IPS-11a (cell line): ENCODE results near the gene GBA3.

Experiments
- H3K4me3 ChIP-seq: one replicate; pipeline ENCODE4 v1.5.1; 2013; ENCODE audit warnings: low read depth, low read length, control low read depth

The GBA3 gene

DNA sequence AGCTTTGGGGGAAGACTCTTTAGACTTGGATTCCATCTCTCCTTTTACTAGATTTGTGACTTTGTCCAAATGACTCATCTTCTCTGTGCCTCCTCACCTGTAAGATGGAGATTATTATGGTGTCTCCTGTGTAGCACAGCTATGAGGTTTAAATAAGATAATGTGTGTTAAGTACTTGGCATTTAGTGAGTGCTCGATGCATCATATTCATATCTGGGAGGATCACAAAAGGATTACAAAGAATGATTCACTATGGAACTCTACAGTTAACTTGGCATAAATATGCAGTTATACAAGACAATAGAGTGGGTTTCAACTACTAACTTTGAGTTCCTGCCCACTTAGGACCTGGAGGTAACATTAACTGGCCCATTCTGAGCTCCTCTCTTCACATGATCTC, 2.3 kb downstream of the GBA3 start:
- H3K4me3 ChIP-seq: no peak overlapping the region

DNA sequence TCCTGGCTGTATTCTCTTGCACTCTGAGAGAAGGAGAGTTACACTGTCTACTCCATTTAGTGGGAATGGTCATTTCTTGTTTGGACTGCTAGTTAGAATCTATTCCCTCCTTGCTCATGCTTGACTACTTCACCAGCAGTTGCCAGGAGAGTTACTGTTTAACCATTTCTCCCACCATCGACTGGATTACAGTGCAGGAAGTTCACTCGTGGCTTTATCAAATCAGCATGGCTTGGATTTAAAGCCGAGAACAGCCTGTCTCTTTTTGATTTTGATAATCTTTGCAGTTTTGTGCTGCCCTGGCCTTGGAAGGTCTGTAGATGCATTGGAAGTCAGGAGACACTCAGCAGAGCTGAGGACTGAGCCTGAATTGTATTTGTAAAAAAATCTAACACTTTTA, 3.2 kb downstream of the GBA3 start:
- H3K4me3 ChIP-seq: no peak overlapping the region

DNA sequence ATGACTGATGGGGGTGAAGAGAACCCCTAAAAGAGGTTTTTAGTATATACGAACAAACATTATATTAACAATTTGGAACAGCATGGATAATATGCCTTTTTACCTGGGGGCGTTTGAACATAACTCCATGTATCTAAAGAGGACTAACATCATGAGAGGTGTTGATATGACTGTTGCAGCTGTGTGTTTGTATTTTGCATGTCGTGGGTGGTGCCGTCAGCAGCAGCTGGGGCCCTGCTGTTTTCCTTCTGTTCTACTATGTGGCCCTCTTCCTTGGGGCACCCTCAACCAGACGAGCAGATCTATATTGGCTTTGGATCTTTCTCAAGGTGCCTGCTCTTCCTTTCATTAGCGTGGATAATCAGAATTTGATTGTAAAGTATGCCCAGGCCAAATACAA, 11.2 kb downstream of the GBA3 start:
- no peak overlapping the region for H3K4me3 ChIP-seq

DNA sequence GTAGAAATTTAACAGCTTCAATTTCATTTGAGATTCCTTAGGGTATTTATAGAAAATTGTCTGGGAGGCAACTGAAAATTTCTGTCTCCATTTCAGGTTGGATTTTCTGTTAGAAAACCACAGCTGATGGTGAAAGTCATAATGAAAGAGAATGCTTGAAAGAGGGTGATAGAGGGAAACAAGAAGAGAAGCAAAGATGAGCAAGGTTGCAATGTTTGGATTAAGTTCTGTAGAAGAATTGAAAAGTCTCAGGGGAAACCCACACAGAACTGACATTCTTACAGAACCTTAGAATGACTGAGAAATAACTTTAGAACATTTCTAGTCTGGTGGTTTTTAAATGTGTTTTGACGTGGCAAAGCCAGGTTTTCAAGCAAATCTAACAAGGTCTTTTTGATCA, 14.7 kb downstream of the GBA3 start:
- no peak overlapping the region for H3K4me3 ChIP-seq

DNA sequence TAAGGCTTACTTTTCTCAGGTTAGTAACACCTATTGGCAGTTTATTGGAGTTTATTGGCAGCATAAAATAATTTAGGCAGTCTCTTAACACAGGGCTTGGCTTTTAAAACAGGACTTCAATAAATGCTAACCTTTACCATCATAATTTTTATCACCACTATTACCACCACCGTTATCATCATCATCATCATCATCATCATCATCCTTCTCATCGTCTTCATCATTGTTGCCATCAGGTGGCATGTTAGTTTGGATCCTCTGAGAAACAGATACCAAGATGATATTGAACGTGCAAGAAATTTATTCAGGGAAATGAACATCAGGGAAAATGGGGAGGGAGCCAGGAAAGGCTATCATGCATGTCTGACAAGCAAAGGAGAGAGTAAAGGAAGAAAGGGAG, 16.2 kb downstream of the GBA3 start:
- H3K4me3 ChIP-seq: no peak overlapping the region

DNA sequence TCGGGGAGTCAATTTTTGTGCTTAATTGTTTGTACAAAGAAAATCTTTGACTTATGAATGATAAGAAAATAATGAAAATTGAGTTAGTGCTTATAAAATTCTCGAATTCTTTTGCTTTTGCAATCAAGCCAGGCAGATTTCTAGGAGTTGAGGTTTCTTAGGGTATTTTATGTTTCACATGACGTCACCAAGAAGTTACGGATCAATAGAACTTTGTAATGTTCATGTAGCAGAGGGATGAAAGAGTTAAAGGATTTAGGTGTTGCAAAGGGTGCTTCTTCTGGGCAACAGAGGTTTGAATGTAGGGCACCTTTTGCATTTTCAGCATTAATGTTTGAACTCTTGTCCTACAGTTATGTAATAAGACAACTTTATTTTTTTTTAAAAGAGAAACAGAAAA, 19.4 kb downstream of the GBA3 start:
- H3K4me3 ChIP-seq: no peak overlapping the region

DNA sequence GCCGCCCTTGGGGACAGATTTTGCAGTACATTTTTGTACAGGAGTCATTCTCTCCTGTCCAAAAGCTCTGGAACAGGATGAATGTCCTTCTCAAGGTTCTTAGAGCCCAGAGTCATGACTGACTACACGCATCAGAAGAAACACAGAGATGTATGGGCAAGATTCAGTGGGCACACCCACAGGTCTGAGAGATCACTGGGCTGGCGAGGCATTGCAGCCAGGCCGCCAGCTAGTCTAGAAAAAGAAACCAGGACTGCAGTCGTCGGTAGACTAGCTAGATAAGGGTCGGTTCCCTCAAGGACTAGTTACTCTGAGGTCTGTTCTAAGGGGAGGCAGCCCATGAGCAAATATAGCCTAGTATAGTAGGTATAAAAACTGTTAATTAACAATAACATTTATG, 19.8 kb downstream of the GBA3 start:
- H3K4me3 ChIP-seq: no peak overlapping the region

DNA sequence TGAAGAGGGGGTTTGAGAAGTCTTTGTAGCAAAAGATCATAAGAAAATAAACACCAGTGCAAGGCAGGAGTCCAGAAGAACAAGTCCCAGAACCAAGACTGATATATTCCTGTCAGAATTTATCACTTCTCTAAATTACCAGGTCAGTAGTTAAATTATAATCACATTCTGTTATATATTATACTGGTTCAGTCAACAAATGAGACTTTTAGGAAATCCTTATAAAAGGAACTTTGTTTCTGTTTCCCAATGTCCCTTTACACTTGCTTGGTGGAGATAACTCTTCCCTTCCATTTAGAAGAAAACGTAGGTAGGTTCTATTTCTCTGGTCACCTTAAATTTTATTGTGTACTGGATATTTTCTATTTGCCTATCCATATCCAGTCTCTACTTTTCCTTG, 21.1 kb downstream of the GBA3 start:
- no peak overlapping the region for H3K4me3 ChIP-seq

DNA sequence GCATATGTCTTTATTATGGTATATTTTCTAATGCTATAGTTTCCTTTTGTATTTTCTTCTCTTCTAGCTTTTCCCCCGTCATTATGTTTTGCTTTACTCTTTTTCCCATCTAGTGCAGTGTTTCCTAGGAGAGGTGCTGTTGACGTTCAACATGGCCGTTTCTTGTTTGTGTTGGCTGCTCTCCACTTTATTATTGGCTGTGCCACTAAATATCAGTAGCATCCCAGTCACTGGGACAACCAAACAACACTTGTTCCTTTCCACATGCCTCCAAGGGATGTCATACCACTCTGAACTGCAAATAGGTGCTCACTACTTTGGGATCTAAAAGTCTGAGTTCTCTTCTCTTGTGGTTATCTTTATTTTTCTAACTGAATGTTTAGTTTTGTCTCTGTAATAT, 26.5 kb downstream of the GBA3 start:
- no peak overlapping the region for H3K4me3 ChIP-seq

DNA sequence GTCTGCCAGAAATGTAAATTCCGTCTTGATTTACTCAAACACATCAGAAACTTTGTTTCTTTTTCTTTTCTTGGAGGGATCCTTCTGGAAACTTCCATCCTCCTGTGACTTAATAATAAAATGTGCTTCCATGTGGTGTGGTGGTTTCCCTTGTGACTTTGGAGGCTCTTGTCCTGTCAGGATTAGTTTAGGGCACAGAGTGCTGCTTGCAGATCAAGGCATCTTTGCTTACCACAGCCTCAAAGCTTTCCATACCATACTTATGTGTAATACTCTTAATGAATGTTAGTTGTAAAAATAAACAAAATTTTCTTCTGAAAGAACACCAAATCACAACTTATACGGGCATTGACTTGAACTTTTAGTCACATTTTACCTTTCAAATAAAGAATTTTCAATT, 27.4 kb downstream of the GBA3 start:
- no peak overlapping the region for H3K4me3 ChIP-seq

DNA sequence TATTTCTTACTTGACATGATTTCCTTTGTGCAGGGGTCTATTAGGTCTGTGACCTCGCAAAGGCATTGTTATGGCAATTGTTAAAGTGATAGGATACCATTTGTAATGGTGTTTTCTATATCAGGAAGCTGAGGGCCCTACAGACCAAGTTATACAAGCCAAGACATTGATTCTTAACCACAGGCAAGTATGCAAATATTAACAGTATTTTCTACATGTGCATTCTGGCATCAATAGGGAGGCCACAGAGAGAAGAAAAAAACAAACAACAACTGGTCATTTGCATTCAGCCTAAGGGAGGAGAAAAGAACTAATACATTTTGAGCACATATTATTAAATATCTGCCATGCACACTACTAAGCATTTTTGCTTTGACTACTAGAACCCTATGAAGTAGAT, 28.5 kb downstream of the GBA3 start:
- no peak overlapping the region for H3K4me3 ChIP-seq

DNA sequence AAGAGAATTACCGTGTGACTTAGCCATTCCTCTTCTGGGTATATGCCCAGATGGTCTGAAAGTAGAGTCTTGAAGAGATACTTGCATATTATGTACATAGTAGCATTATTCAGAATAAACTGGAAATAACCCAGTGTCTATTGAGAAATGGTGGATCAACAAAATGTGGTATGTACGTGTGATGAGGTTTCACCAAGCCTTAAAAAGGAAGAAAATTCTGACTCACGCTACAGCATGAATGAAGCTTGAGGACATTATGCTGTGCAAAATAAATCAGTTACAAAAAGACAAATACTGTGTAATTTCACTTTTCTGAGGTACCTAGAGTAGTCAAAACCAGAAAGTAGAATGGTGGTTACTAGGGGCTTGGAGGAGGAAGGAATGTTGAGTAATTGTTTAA, 37.3 kb downstream of the GBA3 start:
- H3K4me3 ChIP-seq: no peak overlapping the region

DNA sequence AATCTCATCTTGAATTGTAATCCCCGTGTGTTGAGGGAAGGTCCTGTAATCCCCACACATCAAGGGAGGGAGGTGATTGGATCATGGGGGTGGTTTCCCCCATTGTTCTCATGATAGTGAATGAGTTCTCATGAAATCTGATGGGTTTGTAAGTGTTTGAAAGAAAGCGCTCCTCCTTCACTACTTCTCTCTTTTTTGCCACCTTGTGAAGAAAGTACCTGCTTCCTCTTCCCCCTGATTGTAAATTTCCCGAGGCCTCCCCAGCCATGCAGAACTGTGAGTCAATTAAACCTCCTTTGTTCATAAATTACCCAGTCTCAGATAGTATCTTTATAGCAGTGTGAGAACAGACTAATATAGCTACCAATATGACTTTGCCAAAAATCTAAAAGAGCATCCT, 41.1 kb downstream of the GBA3 start:
- no peak overlapping the region for H3K4me3 ChIP-seq

DNA sequence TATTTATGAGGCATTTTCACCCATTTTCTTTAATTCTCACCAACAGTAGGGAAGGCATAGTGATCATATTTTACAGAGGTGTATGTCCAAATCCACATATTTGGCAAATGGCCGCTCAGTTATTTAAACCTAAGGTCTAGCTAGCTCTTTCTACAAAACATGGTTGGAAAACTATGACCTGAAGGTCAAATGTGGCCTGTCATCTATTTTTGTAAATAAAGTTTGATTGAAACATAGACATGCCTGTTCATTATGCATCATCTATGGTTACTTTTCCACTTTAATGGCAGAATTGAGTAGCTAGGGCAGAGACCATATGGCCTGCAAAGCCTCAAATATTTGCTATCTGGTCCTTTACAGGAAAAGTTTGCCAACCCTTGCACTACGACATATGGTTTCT, 44.2 kb downstream of the GBA3 start:
- no peak overlapping the region for H3K4me3 ChIP-seq

DNA sequence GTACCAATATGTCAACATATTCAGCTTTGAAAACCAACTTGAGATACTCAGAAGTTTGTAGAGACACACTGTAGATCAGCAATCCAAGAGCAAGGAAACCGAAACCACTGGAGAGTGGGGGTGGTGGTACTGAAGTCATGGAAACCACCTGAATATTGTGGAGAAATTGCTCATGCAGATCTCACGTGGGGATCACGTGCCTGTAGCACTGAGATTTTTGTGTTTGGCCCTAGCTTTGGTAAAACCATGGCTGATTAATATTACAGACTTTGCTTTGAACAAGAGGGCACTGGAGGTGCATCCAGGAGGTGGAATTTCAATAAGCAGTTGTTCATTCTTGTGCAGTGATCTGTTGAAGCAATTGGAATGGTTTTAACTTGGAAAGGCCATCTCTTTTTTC, 47.2 kb downstream of the GBA3 start:
- no peak overlapping the region for H3K4me3 ChIP-seq

DNA sequence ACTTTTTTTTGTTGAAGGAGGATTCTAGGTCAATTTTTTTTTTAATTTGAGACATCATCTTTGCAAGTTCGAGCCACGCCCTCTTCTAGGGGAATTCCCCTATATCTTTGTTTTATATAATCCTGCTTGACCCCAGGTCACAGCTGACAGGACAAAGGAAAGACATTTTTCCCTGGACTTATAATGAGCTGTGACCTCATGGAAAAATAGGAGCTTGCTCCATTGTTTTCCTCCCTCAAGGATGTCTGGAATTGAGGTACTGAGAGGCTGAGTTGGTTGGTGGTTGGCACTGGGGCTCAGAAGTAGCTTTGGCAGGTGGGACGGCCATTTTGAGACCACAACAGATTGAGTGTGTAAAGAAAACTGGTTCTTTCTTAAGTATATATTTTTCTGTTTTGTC, 49.0 kb downstream of the GBA3 start:
- no peak overlapping the region for H3K4me3 ChIP-seq

DNA sequence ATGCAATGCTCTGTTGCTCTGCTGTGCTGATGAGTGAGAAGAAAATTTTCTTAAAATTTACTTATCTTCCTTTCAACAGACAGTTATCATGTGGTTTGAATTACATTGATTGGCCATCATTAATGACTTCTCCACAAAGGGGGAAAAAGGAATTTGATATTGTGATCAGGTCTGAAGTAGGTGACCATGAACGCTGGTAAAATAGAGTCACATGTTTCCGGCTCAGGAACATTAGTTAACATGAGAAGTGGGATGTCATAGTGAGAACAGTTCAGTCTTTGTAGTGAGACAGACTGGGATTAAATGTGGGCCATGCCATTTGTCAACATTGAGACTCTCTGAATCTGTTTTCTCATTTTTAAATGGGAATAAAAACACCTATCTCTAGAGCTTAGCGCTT, 50.6 kb downstream of the GBA3 start:
- H3K4me3 ChIP-seq: no peak overlapping the region

DNA sequence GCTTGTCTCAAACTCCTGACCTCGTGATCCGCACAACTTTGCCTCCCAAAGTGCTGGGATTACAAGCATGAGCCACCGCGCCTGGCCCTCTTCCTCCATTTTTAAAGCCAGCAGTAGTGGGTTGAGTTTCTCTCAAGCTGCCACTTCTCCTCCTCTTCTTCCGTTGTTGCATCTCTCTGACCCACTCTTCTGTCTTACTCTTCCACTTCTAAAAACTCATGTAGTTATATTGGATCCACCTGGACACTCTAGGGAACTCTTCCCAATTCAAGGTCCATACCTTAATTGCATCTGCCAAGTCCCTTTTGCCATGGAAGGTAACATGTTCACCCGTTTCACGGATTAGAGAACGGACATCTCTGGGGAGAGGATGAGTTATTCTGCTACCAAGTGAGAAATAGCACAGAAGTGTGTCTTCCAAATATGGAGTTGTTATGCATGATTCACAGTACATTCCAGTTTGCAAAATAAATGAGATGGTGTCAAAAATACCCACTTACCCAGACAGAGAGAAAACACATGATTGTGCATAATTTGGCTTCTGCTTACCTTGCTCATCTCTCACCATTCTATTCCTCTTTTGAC, 51.8 kb downstream of the GBA3 start:
- H3K4me3 ChIP-seq: no peak overlapping the region

DNA sequence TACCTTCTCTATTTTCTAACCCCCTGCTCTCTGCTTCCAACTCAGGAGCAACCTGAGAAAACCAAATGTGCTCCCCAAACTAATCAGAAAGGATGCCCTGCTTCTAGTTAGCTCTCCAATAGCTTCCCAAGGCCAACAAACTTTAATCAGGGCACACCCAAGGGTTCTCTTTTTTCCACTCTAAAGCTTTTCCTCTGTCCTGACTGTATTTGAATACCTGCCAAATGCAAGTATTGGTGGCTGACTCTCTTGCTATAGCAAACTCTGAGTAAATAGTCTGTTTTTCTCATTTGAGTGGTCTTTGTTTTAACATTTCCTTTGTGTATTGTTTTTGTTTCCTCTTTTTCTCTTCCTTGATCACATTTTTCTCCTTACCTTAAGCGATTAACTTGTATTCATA, 52.5 kb downstream of the GBA3 start:
- H3K4me3 ChIP-seq: no peak overlapping the region

DNA sequence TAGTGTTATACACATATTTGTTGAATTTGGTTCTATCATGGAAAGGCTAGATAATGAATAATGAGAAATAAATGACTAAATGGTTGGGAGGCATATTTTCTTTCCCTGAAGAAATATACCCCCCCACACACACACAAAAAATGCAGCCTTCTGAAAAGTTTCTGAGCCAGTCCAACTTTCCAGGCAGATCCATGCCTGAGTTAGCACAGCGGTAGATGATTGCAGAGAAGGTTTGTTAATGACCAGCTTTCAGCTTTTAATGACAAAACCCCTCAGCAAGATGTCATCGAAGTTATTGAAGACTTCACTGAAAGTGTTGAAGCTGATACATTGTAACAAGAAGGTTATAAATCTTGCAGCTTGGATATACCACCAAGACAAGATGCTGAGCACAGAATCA, 61.4 kb downstream of the GBA3 start:
- no peak overlapping the region for H3K4me3 ChIP-seq

DNA sequence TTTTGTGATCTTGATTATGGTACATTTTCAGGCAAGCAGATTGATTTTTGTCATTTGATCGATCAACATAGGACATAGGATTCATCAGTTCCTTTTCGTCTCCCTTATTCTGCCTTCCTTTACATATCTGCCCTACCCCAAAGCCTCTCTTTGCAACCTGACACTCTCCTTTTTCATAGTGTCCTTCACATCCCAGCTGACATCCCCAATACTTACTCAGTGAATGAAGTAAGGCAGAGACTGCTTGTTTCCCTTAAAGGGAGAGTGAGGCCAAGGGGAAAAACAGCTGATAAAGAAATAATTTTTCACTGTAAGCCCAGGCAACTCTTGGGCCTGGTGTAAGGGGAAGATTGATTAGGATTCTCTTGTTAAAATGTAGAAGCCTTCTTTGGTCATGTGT, 69.8 kb downstream of the GBA3 start:
- no peak overlapping the region for H3K4me3 ChIP-seq

DNA sequence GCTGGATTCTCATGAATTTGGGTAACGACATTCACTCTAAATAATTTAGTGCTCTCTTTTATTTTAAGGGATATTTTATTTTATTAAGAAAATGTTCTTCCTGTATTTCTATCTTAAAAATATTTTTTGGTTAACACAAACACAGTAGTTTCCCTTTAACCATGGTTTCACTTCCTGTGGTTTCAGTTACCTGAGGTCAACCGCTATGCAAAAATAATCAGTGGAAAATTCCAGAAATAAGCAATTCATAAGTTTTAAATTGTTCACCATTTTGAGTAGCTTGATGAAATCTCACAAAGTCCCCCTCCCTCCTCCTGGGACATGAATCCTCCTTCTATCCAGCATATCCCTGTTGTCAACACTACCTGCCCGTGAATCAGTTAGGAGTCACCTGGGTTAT, 71.4 kb downstream of the GBA3 start:
- no peak overlapping the region for H3K4me3 ChIP-seq

DNA sequence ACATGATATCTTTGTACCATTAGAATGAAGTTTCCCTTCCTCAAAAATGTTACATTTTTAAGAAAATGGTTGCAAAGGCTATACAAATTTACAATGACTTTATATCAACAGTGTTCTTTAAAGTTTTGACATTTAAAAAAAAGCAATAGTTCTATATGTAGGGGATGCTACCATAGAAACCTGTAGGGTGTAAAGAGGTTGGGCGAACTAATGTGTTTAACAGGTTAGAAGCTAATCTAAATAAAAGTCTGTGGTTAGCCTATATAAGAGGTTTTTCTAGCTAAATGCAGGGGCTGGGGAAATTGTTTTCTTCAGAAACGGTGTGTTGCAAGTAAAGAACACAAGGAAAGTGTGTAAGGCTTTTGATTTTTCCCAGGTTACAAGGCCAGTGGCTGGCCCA, 73.3 kb downstream of the GBA3 start:
- H3K4me3 ChIP-seq: no peak overlapping the region
